Measurements from ENCODE around the gene KLK11. TPM values are rescaled to one million over a fixed set of nuclear protein-coding genes. Genes with fewer than 3 reads are reported as not detected.

Gene KLK11
- polyA plus RNA-seq, 3 donors: not detected

DNA sequence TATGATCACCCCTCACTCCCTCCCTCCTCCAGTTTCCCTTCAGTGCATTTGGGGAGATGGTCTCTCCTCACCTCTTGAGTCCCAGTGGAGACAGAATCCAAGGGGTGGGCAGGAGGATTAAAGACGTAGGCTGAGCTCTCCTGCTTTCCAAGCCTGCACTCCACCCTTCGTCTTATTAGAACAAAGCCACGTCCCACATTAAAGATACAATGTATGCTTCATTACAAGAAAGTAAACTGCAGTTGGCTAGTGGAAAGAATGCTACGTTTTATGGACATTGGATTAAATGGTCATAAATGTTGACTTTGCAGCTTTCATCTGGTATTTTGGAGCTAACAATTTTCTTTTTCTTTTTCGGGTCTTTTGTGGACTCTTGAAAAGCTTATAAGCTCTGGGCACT is 1.5 kb upstream of the KLK11 start:
- Mint-ChIP-seq H3K9me3 (peaks cover 0 to 5% (median 0%) of the 10 kb centered on the region in 7 donors), H3K27me3 (ENCODE audit: low read depth in 3 of 3) (peaks cover 15 to 39% (median 20%) of the 10 kb centered on the region in 3 donors), H3K36me3 (no peaks in the 10 kb centered on the region), H3K27ac (no peak overlapping the region), H3K4me1 (no peaks in the 10 kb centered on the region), H3K4me3 (no peak overlapping the region)
- Histone ChIP-seq H2AFZ (ENCODE audit: insufficient read depth, low read depth, low read length, poor library complexity, severe bottlenecking) (no peak overlapping the region), H4K20me1 (ENCODE audit: insufficient read depth, low read length) (no peaks in the 10 kb centered on the region), H3K4me1 (ENCODE audit: control insufficient read depth in 1 of 2, insufficient read depth in 2 of 2, low read length in 2 of 2) (no peaks in the 10 kb centered on the region), H3K36me3 (replicated peaks in 1 of 2; ENCODE audit: control insufficient read depth in 1 of 2, insufficient read depth in 2 of 2, low read length in 2 of 2) (no peaks in the 10 kb centered on the region), H3K27me3 (ENCODE audit: control insufficient read depth in 2 of 2, insufficient read depth in 2 of 2, low read length in 2 of 2) (peaks cover 0 to 3% of the 10 kb centered on the region in 2 donors), H3K27ac (ENCODE audit: low read depth in 1 of 2, low read length in 2 of 2) (no peak overlapping the region), H3K4me3 (replicated peaks in 1 of 3; ENCODE audit: low read depth in 2 of 3, low read length in 3 of 3) (no peak overlapping the region), H3K9ac (ENCODE audit: insufficient read depth, low read length, poor library complexity, severe bottlenecking) (no peak overlapping the region), H3K79me2 (ENCODE audit: insufficient read depth, low read length) (no peaks in the 10 kb centered on the region), H3K9me3 (replicated peaks in 1 of 2; ENCODE audit: control insufficient read depth in 1 of 2, insufficient read depth in 1 of 2, low read length in 2 of 2) (no peaks in the 10 kb centered on the region), H3K4me2 (replicated peaks; ENCODE audit: extremely low read depth, low read length, poor library complexity, severe bottlenecking) (no peak overlapping the region)
- TF ChIP-seq, protein P1, sequence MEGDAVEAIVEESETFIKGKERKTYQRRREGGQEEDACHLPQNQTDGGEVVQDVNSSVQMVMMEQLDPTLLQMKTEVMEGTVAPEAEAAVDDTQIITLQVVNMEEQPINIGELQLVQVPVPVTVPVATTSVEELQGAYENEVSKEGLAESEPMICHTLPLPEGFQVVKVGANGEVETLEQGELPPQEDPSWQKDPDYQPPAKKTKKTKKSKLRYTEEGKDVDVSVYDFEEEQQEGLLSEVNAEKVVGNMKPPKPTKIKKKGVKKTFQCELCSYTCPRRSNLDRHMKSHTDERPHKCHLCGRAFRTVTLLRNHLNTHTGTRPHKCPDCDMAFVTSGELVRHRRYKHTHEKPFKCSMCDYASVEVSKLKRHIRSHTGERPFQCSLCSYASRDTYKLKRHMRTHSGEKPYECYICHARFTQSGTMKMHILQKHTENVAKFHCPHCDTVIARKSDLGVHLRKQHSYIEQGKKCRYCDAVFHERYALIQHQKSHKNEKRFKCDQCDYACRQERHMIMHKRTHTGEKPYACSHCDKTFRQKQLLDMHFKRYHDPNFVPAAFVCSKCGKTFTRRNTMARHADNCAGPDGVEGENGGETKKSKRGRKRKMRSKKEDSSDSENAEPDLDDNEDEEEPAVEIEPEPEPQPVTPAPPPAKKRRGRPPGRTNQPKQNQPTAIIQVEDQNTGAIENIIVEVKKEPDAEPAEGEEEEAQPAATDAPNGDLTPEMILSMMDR (IDR thresholded peaks at IDR 0.05): no peak
- DNase-seq: no peak
- WGBS (ENCODE audit: insufficient coverage): 83% methylated on average over 1 of the region's 5 CpGs
- intact Hi-C loops (cut with micrococcal nuclease): no loop called here

DNA sequence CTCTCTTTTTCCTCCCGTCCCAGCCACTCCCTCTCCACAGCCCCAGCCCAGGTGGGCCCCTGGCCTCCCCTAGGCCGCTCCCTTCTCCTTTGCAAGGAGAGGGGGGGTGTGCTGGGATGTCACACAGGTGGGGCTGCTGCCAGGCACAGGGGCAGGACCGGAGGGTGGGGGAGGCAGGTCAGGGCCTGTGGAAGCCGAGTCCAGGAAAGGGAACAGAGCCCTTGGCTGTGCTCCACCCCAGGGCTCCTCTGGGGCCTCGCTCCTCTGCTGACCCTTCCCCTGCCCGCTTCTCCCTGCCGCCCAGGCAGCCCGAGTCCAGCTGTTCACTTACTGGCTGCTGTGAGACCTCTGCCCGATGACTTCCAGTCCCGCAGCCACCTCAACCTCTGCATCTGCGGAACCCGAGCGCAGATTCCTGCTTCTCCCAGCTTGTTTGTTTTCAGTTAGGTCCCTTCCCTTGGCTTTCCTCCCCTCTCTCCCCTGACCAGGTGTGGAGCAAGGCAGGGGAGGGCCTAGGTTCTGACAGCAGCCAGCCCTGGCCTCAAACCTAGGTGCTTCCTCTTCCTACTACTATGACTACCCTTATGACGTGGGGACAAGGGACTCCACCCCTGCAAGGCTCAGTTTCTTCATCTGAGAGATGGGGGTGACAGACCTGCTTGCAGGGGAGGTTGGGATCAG is 850 bp upstream of the KLK11 start:
- no peak overlapping the region for H3K27ac Mint-ChIP-seq
- TF ChIP-seq, protein P1 (IDR thresholded peaks at IDR 0.05): no peak
- intact Hi-C loops (cut with micrococcal nuclease): no loop called here
- peaks cover 18 to 44% (median 24%) of the 10 kb centered on the region in 3 donors for H3K27me3 Mint-ChIP-seq (ENCODE audit: low read depth in 3 of 3)
- Histone ChIP-seq H3K4me2 (replicated peaks; ENCODE audit: extremely low read depth, low read length, poor library complexity, severe bottlenecking) (no peak overlapping the region), H3K9me3 (replicated peaks in 1 of 2; ENCODE audit: control insufficient read depth in 1 of 2, insufficient read depth in 1 of 2, low read length in 2 of 2) (no peaks in the 10 kb centered on the region), H2AFZ (ENCODE audit: insufficient read depth, low read depth, low read length, poor library complexity, severe bottlenecking) (no peak overlapping the region), H3K4me1 (ENCODE audit: control insufficient read depth in 1 of 2, insufficient read depth in 2 of 2, low read length in 2 of 2) (no peaks in the 10 kb centered on the region), H3K27ac (ENCODE audit: low read depth in 1 of 2, low read length in 2 of 2) (no peak overlapping the region), H3K36me3 (replicated peaks in 1 of 2; ENCODE audit: control insufficient read depth in 1 of 2, insufficient read depth in 2 of 2, low read length in 2 of 2) (no peaks in the 10 kb centered on the region), H3K9ac (ENCODE audit: insufficient read depth, low read length, poor library complexity, severe bottlenecking) (no peak overlapping the region), H4K20me1 (ENCODE audit: insufficient read depth, low read length) (no peaks in the 10 kb centered on the region), H3K79me2 (ENCODE audit: insufficient read depth, low read length) (no peaks in the 10 kb centered on the region), H3K4me3 (replicated peaks in 1 of 3; ENCODE audit: low read depth in 2 of 3, low read length in 3 of 3) (no peak overlapping the region), H3K27me3 (ENCODE audit: control insufficient read depth in 2 of 2, insufficient read depth in 2 of 2, low read length in 2 of 2) (peaks cover 0 to 5% of the 10 kb centered on the region in 2 donors)
- DNase-seq: no peak
- H3K9me3 Mint-ChIP-seq: peaks cover 0 to 5% (median 0%) of the 10 kb centered on the region in 7 donors
- no peak overlapping the region for H3K4me3 Mint-ChIP-seq
- H3K36me3 Mint-ChIP-seq: no peaks in the 10 kb centered on the region
- WGBS (ENCODE audit: insufficient coverage): 67% methylated on average over 10 of the region's 14 CpGs
- H3K4me1 Mint-ChIP-seq: no peaks in the 10 kb centered on the region
